ENCODE data around the gene GSTA4. TPM values are rescaled to one million over a fixed set of nuclear protein-coding genes. Genes with fewer than 3 reads are reported as not detected.

The GSTA4 gene
- total and polyA plus RNA-seq, 2 of the 8 experiments (the other 6 are each of a cell fraction or from before 2014, with no cell fraction given): 13.9 to 21.6 TPM

GRCh38 chr6:52955871-52956270 is 39.2 kb downstream of the GSTA4 start:
- POLR2A ChIA-PET (ENCODE audit: partially characterized antibody): interaction anchor here (0.6 kb wide), 1 partner anchor 53 kb away, joined by 3 read pairs; no protein-coding TSS in a partner anchor
- Histone ChIP-seq H3K9ac (replicated peaks in 1 of 4; ENCODE audit: extremely low read depth in 1 of 4, low read depth in 3 of 4, low read length in 3 of 4) (no peak overlapping the region), H3K36me3 (ENCODE audit: control insufficient read depth in 2 of 4, insufficient read depth in 4 of 4, low read length in 3 of 4) (no peaks in the 10 kb centered on the region), H4K5ac (ENCODE audit: insufficient read length, low read depth, low read length) (no peak overlapping the region), H4K8ac (ENCODE audit: extremely low read depth, insufficient read depth, low read length) (no peak overlapping the region), H3K79me1 (ENCODE audit: low read depth, low read length) (no peaks in the 10 kb centered on the region), H2BK120ac (replicated peaks; ENCODE audit: low read depth, low read length) (no peak overlapping the region), H3K79me2 (ENCODE audit: control insufficient read depth in 1 of 2, insufficient read depth in 2 of 2, low read length in 2 of 2) (no peaks in the 10 kb centered on the region), H4K91ac (replicated peaks; ENCODE audit: insufficient read length, low read length) (no peak overlapping the region), H2AFZ (ENCODE audit: low read length) (no peak overlapping the region), H3K18ac (ENCODE audit: extremely low read depth, low read length) (no peak overlapping the region), H3K4me2 (ENCODE audit: insufficient read depth in 1 of 2, low read depth in 2 of 2, low read length in 2 of 2) (no peak overlapping the region), H3K4me1 (replicated peaks in 1 of 4; ENCODE audit: control insufficient read depth in 3 of 4, insufficient read depth in 4 of 4, low read length in 3 of 4) (peaks cover 0 to 8% (median 3%) of the 10 kb centered on the region in 4 experiments; a peak in 4 of 7 replicates), H2BK5ac (ENCODE audit: low read depth, low read length) (no peak overlapping the region), H4K20me1 (replicated peaks in 1 of 2; ENCODE audit: control insufficient read depth in 1 of 2, insufficient read depth in 2 of 2, low read length in 2 of 2) (no peaks in the 10 kb centered on the region), H3K23ac (ENCODE audit: insufficient read length) (no peak overlapping the region), H3K14ac (ENCODE audit: insufficient read length) (no peak overlapping the region), H3K27me3 (replicated peaks in 1 of 4; ENCODE audit: control insufficient read depth in 3 of 4, extremely low read depth in 1 of 4, insufficient read depth in 3 of 4, low read length in 3 of 4) (no peaks in the 10 kb centered on the region; a peak in 2 of 7 replicates), H2BK15ac (ENCODE audit: low read length) (no peak overlapping the region), H3K56ac (replicated peaks; ENCODE audit: insufficient read length, low read depth, low read length) (no peak overlapping the region), H2BK20ac (ENCODE audit: low read length) (no peak overlapping the region), H3K27ac (ENCODE audit: low read depth, low read length) (no peak overlapping the region), H2BK12ac (ENCODE audit: low read depth, low read length) (no peak overlapping the region), H3K9me3 (ENCODE audit: insufficient read depth in 2 of 2, low read depth in 1 of 2, low read length in 1 of 2) (no peaks in the 10 kb centered on the region), H2AK5ac (ENCODE audit: low read depth, low read length) (no peak overlapping the region), H3K23me2 (ENCODE audit: low read depth, low read length) (no peaks in the 10 kb centered on the region), H3K4me3 (ENCODE audit: extremely low read depth in 1 of 4, insufficient read depth in 2 of 4, low read depth in 3 of 4, low read length in 4 of 4) (no peak overlapping the region), H3K4ac (replicated peaks; ENCODE audit: insufficient read length, low read depth, low read length) (no peak overlapping the region)
- FAIRE-seq (no peak), DNase-seq (ENCODE audit: low read depth in 1 of 2, low spot score in 2 of 2) (no peak)
- 95% methylated on average over 7 of the region's 7 CpGs; no CpG with 5 or more reads in 1 of the 2 experiments for WGBS, 2 experiments (ENCODE audit: extremely low coverage in 1 of 2, insufficient coverage in 1 of 2, insufficient read length in 1 of 2, insufficient replicate concordance in 2 of 2, low coverage in 1 of 2, low lambda C conversion rate in 2 of 2, missing lambda C conversion rate in 1 of 2)
- CTCF ChIA-PET (ENCODE audit: partially characterized antibody): interaction anchor here (1.1 to 2.7 kb wide), 2 partner anchors 10 to 35 kb away, joined by 3 to 7 read pairs; no protein-coding TSS in a partner anchor
- TF ChIP-seq SIRT6 (IDR thresholded peaks at IDR 0.05; ENCODE audit: low read length) (no peak), TCF12 (IDR thresholded peaks at IDR 0.05; ENCODE audit: low read depth, low read length) (no peak), JUND (IDR thresholded peaks at IDR 0.05; ENCODE audit: low read length) (no peak), CHD1 (IDR thresholded peaks at IDR 0.05; ENCODE audit: low read depth, low read length) (no peak), MAFK (IDR thresholded peaks at IDR 0.05; ENCODE audit: low read depth, low read length) (no peak), FOSL1 (IDR thresholded peaks at IDR 0.05; ENCODE audit: insufficient read depth, low read depth, low read length) (no peak), BCL11A (IDR thresholded peaks at IDR 0.05; ENCODE audit: low read depth in 2 of 2, low read length in 2 of 2) (no peak), KDM1A (IDR thresholded peaks at IDR 0.05; ENCODE audit: borderline replicate concordance, low read length) (no peak), NANOG (IDR thresholded peaks at IDR 0.05; ENCODE audit: insufficient read depth, low read depth, low read length, poor library complexity, severe bottlenecking) (no peak), NRF1 (IDR thresholded peaks at IDR 0.05; ENCODE audit: low read depth, low read length) (no peak), BRCA1 (IDR thresholded peaks at IDR 0.05; ENCODE audit: low read depth, low read length) (no peak), ZNF274 (IDR thresholded peaks at IDR 0.05; ENCODE audit: borderline replicate concordance, extremely low read depth, low read length) (no peak), POLR2A (IDR thresholded peaks at IDR 0.05; ENCODE audit: control extremely low read depth in 1 of 2, low read depth in 2 of 2, low read length in 2 of 2) (no peak), EZH2 (IDR thresholded peaks at IDR 0.05; ENCODE audit: low read depth, low read length, severe bottlenecking) (no peak), CHD2 (IDR thresholded peaks at IDR 0.05; ENCODE audit: low read length) (no peak), TAF1 (IDR thresholded peaks at IDR 0.05; ENCODE audit: low read depth, low read length) (no peak)

Data from H1 (cell line).